Mesenchymal stem cell (in vitro differentiated cells and primary cell): ENCODE results near the gene RNF214.
A peak's percentile ranks its signal among the peaks of the same experiment; 100 is the strongest.

Experiments used
- DNase-seq: peaks from one replicate; pipeline ENCODE4 v3.0.0-alpha.2; 2013
- H2AFZ ChIP-seq: one replicate; pipeline ENCODE4 v1.6.1; 2013; ENCODE audit warnings: low read depth, mild to moderate bottlenecking, control low read depth, inconsistent platforms, low read length, moderate library complexity
- H2AK5ac ChIP-seq: 2 replicates; pipeline ENCODE4 v1.6.1; 2013; ENCODE audit warnings: low read length, moderate library complexity, mild to moderate bottlenecking, inconsistent platforms; ENCODE audit not compliant: severe bottlenecking
- H2BK120ac ChIP-seq: one replicate; pipeline ENCODE4 v1.6.1; 2013; ENCODE audit warnings: low read depth, mild to moderate bottlenecking, inconsistent platforms, low read length, moderate library complexity
- H2BK12ac ChIP-seq, 2 experiments: one replicate each; pipeline ENCODE4 v1.6.1; 2013; ENCODE audit warnings: inconsistent platforms in 2 of 2, low read length in 2 of 2, mild to moderate bottlenecking in 2 of 2, moderate library complexity in 2 of 2, control low read depth in 1 of 2
- H2BK15ac ChIP-seq: one replicate; pipeline ENCODE4 v1.6.1; 2013; ENCODE audit warnings: mild to moderate bottlenecking, low read depth, inconsistent platforms; ENCODE audit not compliant: poor library complexity, severe bottlenecking
- H2BK5ac ChIP-seq: 2 replicates; pipeline ENCODE4 v1.6.1; 2013; ENCODE audit warnings: low read depth, mild to moderate bottlenecking, low read length, control low read depth, inconsistent platforms; ENCODE audit not compliant: poor library complexity, severe bottlenecking
- H3K14ac ChIP-seq, 2 experiments: one replicate each; pipeline ENCODE4 v1.6.1; 2013; ENCODE audit warnings: inconsistent platforms in 2 of 2, low read length in 2 of 2, control low read depth in 1 of 2, mild to moderate bottlenecking in 1 of 2, moderate library complexity in 1 of 2
- H3K18ac ChIP-seq, 2 experiments: one replicate each; pipeline ENCODE4 v1.6.1; 2013; ENCODE audit warnings: inconsistent platforms in 2 of 2, low read length in 2 of 2, control low read depth in 1 of 2, low read depth in 1 of 2, mild to moderate bottlenecking in 1 of 2
- H3K23ac ChIP-seq, 2 experiments: one replicate each; pipeline ENCODE4 v1.6.1; 2013; ENCODE audit warnings: inconsistent platforms in 2 of 2, low read length in 2 of 2, mild to moderate bottlenecking in 2 of 2, moderate library complexity in 2 of 2, control low read depth in 1 of 2
- H3K27ac ChIP-seq: 2 replicates; pipeline ENCODE4 v1.5.1; 2013; ENCODE audit warnings: mild to moderate bottlenecking, moderate library complexity, low read length, control low read depth, inconsistent platforms; ENCODE audit not compliant: poor library complexity, severe bottlenecking
- H3K27me3 ChIP-seq, 2 experiments: 2 replicates each; pipeline versions ENCODE4 v1.6.1 to v1.7.0; 2013; ENCODE audit warnings: low read length in 2 of 2, mild to moderate bottlenecking in 2 of 2, moderate library complexity in 2 of 2, control low read depth in 1 of 2, inconsistent platforms in 1 of 2; ENCODE audit not compliant: control insufficient read depth in 1 of 2, insufficient read depth in 1 of 2
- H3K36me3 ChIP-seq, 2 experiments: 2 replicates each; pipeline versions ENCODE4 v1.6.1 to v1.7.0; 2013; ENCODE audit warnings: low read length in 2 of 2, control low read depth in 1 of 2, inconsistent platforms in 1 of 2, low read depth in 1 of 2, mild to moderate bottlenecking in 1 of 2; ENCODE audit not compliant: insufficient read depth in 2 of 2, control insufficient read depth in 1 of 2
- H3K4ac ChIP-seq, 2 experiments: one replicate each; pipeline ENCODE4 v1.6.1; 2013; ENCODE audit warnings: inconsistent platforms in 2 of 2, low read length in 2 of 2, mild to moderate bottlenecking in 2 of 2, moderate library complexity in 2 of 2, control low read depth in 1 of 2, low read depth in 1 of 2
- H3K4me1 ChIP-seq: 2 replicates; pipeline ENCODE4 v1.6.1; 2013; ENCODE audit warnings: low read depth, low read length, control low read depth; ENCODE audit not compliant: control insufficient read depth, insufficient read depth
- H3K4me2 ChIP-seq: 2 replicates; pipeline ENCODE4 v1.6.1; 2013; ENCODE audit warnings: low read length, mild to moderate bottlenecking, inconsistent platforms; ENCODE audit not compliant: poor library complexity, severe bottlenecking
- H3K4me3 ChIP-seq, 2 experiments: 2 replicates each; pipeline versions ENCODE4 v1.5.1 to v1.7.0; 2013; ENCODE audit warnings: low read length in 2 of 2, mild to moderate bottlenecking in 2 of 2, control low read depth in 1 of 2, low read depth in 1 of 2; ENCODE audit not compliant: insufficient read depth in 1 of 2
- H3K79me1 ChIP-seq: replicated peaks from 2 replicates; pipeline ENCODE4 v1.6.1; 2013; ENCODE audit warnings: mild to moderate bottlenecking, control low read depth, low read length, inconsistent platforms; ENCODE audit not compliant: poor library complexity, severe bottlenecking
- H3K9ac ChIP-seq: 2 replicates; pipeline ENCODE4 v1.7.0; 2013; ENCODE audit warnings: mild to moderate bottlenecking, low read length, moderate library complexity
- H3K9me3 ChIP-seq: 2 replicates; pipeline ENCODE4 v1.7.0; 2013; ENCODE audit warnings: mild to moderate bottlenecking, low read length; ENCODE audit not compliant: control insufficient read depth
- H4K8ac ChIP-seq: one replicate; pipeline ENCODE4 v1.6.1; 2013; ENCODE audit warnings: inconsistent platforms, mild to moderate bottlenecking, low read length, moderate library complexity
- H4K91ac ChIP-seq: one replicate; pipeline ENCODE4 v1.6.1; 2013; ENCODE audit warnings: mild to moderate bottlenecking, low read length, inconsistent platforms
- WGBS: methylation state at CpG from one replicate; pipeline ENCODE4 v1.1.7; 2013; ENCODE audit warnings: mixed read lengths; 5-methylcytosine and 5-hydroxymethylcytosine counted together

Gene RNF214

DNA sequence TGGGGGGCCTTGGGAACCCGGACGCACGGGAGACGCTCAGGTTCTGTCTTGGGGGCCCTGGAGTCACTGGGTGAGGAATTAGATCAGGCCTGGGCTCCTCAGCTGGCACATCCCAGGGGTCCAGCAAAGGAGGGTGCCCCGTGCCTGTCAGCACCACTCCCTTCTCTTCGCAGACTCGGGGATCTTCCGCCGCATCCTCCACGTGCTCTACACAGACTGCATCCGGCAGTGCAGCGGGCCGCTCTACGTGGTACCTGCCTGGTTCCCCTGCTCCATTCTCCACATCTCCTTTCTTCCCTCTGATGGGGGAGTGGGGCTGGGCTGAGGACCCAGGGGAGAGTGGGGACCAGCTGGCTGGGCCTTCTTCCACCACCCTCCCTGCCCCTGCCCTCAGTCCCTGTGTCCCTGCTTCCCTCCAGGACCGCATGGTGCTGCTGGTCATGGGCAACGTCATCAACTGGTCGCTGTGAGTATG lies 40.0 kb upstream of the RNF214 start:
- Histone ChIP-seq H3K36me3 (peaks cover 71 to 79% of the 10 kb centered on the region in 2 experiments), H3K4me3 (no peak overlapping the region), H3K79me1 (no peaks in the 10 kb centered on the region), H3K18ac (no peak overlapping the region), H3K4me2 (no peak overlapping the region), H3K4me1 (peaks cover 2% of the 10 kb centered on the region), H2AK5ac (no peak overlapping the region), H3K4ac (no peak overlapping the region), H3K9me3 (no peaks in the 10 kb centered on the region), H2BK120ac (no peak overlapping the region), H2BK5ac (no peak overlapping the region), H3K23ac (no peak overlapping the region), H4K8ac (no peak overlapping the region), H2BK12ac (no peak overlapping the region), H2BK15ac (no peak overlapping the region), H3K27ac (no peak overlapping the region), H3K27me3 (no peaks in the 10 kb centered on the region), H3K14ac (no peak overlapping the region), H2AFZ (no peak overlapping the region), H3K9ac (no peak overlapping the region), H4K91ac (peak overlapping the region; percentile 20)
- whole genome bisulfite sequencing, result 95% methylated on average over 8 of the region's 17 CpGs
- no peak for DNase-seq

DNA sequence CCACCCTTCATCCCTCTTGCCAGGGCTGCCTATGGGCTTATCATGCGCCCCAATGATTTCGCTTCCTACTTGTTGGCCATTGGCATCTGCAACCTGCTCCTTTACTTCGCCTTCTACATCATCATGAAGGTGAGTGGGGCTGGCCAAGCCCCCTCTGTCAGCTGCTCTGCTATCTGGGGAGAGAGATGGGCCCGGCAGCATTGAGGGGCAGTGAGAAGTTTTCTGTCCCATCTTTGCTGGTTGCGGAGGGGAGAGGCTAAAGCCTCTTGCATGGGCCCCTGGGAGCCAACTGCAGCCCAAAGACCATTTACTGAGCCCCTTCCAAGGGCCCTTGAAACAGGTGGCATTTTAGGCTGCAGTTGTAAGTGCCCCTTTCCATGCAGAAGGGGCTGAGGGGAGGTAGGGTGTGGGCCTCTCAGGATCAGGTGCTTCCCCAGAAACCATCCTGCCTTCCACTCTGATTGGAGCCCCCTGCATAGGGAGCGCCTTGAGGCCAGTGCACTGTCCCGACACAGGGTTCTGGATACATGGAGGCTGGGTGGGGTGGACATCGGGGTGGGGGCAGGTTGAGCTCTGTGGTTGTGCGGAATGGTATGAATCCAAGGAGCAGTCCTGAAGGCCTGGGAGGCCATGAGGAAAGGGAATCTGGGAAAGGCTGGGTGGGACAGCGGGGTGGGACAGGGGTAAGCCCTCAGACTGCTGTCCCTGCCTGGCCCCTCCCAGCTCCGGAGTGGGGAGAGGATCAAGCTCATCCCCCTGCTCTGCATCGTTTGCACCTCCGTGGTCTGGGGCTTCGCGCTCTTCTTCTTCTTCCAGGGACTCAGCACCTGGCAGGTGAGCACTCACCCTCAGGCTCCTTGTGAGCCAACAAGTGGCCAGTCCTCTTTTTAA lies 39.1 kb upstream of the RNF214 start:
- no peak overlapping the region for H2BK12ac ChIP-seq
- H2BK15ac ChIP-seq, result no peak overlapping the region
- no peak overlapping the region for H3K4me3 ChIP-seq
- peaks cover 61 to 70% of the 10 kb centered on the region in 2 experiments for H3K36me3 ChIP-seq
- no peak overlapping the region for H3K4ac ChIP-seq
- no peaks in the 10 kb centered on the region for H3K9me3 ChIP-seq
- peaks cover 11% of the 10 kb centered on the region for H3K4me1 ChIP-seq
- no peak overlapping the region for H2AK5ac ChIP-seq
- H3K27me3 ChIP-seq, result no peaks in the 10 kb centered on the region
- no peak overlapping the region for H3K9ac ChIP-seq
- no peak overlapping the region for H3K18ac ChIP-seq
- H2BK120ac ChIP-seq, result no peak overlapping the region
- WGBS, result 93% methylated on average over 15 of the region's 15 CpGs
- H2AFZ ChIP-seq, result no peak overlapping the region
- H3K14ac ChIP-seq, result no peak overlapping the region
- no peak overlapping the region for H3K4me2 ChIP-seq
- no peak overlapping the region for H3K23ac ChIP-seq
- no peak overlapping the region for H3K27ac ChIP-seq
- DNase-seq, result no peak
- no peak overlapping the region for H4K91ac ChIP-seq
- no peaks in the 10 kb centered on the region for H3K79me1 ChIP-seq
- H2BK5ac ChIP-seq, result no peak overlapping the region
- H4K8ac ChIP-seq, result no peak overlapping the region

DNA sequence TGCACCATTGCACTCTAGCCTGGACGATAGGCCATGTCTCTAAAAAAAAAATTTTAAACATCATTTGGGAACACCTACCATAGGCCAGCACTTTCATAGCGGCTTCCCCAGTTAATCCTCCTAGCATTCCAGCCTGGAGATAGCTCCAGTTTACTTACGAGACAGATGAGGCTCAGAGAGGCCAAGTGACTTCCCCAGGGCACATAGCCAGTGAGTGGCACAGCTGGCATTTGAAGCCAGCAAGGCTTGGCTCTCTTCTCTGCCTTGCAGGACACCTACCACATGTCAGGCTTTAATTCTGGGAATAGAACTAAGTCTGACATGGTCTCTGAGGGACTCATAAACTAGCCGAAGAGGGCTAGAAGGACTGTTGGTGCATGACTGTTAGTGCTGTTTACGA lies 38.2 kb upstream of the RNF214 start:
- no peak overlapping the region for H2BK120ac ChIP-seq
- peaks cover 52 to 61% of the 10 kb centered on the region in 2 experiments for H3K36me3 ChIP-seq
- no peak overlapping the region for H3K4me2 ChIP-seq
- no peak overlapping the region for H4K91ac ChIP-seq
- no peak overlapping the region for H3K23ac ChIP-seq
- H4K8ac ChIP-seq, result no peak overlapping the region
- no peak for DNase-seq
- no peaks in the 10 kb centered on the region for H3K79me1 ChIP-seq
- H2BK12ac ChIP-seq, result no peak overlapping the region
- no peak overlapping the region for H2AFZ ChIP-seq
- no peaks in the 10 kb centered on the region for H3K9me3 ChIP-seq
- H3K27ac ChIP-seq, result no peak overlapping the region
- H3K14ac ChIP-seq, result no peak overlapping the region
- WGBS, result 85% methylated on average over 5 of the region's 5 CpGs
- no peak overlapping the region for H2BK15ac ChIP-seq
- no peak overlapping the region for H3K4ac ChIP-seq
- H3K9ac ChIP-seq, result no peak overlapping the region
- H3K4me3 ChIP-seq, result no peak overlapping the region
- no peak overlapping the region for H3K18ac ChIP-seq
- peaks cover 15% of the 10 kb centered on the region for H3K4me1 ChIP-seq
- no peaks in the 10 kb centered on the region for H3K27me3 ChIP-seq
- no peak overlapping the region for H2AK5ac ChIP-seq
- H2BK5ac ChIP-seq, result no peak overlapping the region

DNA sequence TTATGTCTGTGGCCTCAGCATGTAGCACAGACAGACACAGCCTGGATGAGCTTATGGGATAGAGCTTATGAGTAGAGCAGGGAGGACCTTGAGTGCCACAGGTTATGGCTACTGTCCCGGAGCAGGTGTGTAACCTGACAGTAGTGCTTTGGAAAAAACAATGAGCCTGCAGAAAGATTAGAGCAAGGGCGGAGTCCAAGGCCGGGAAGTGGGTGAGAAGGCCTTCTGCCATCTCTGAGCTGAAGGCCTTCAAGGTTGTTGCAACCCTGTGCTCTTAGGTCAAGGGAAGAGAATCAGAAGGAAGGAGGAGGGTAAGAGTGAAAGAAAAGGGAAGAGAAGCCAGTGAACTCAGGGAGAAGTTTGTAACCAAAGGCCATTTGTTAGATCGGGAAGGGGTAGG lies 37.2 kb upstream of the RNF214 start:
- Histone ChIP-seq H2BK5ac (no peak overlapping the region), H2AK5ac (no peak overlapping the region), H2AFZ (no peak overlapping the region), H3K23ac (peak overlapping the region in 1 of 2 experiments; percentile 32), H3K27me3 (no peaks in the 10 kb centered on the region), H3K4me3 (no peak overlapping the region), H2BK12ac (no peak overlapping the region), H3K4ac (no peak overlapping the region), H3K4me2 (no peak overlapping the region), H3K36me3 (peaks cover 43 to 51% of the 10 kb centered on the region in 2 experiments), H4K8ac (no peak overlapping the region), H3K9me3 (no peaks in the 10 kb centered on the region), H3K18ac (no peak overlapping the region), H3K14ac (no peak overlapping the region), H2BK120ac (no peak overlapping the region), H4K91ac (no peak overlapping the region), H3K9ac (no peak overlapping the region), H3K79me1 (no peaks in the 10 kb centered on the region), H3K27ac (no peak overlapping the region), H2BK15ac (no peak overlapping the region), H3K4me1 (peaks cover 19% of the 10 kb centered on the region)
- DNase-seq, result no peak
- 94% methylated on average over 4 of the region's 4 CpGs for WGBS
